Measurements from ENCODE around the gene C14orf132. TPM values are rescaled to one million over a fixed set of nuclear protein-coding genes. Genes with fewer than 3 reads are reported as not detected.

Gene C14orf132
- total and polyA plus RNA-seq, 3 donors from 2014 or later, result 1.4 to 8.4 (median 2.5) TPM

DNA sequence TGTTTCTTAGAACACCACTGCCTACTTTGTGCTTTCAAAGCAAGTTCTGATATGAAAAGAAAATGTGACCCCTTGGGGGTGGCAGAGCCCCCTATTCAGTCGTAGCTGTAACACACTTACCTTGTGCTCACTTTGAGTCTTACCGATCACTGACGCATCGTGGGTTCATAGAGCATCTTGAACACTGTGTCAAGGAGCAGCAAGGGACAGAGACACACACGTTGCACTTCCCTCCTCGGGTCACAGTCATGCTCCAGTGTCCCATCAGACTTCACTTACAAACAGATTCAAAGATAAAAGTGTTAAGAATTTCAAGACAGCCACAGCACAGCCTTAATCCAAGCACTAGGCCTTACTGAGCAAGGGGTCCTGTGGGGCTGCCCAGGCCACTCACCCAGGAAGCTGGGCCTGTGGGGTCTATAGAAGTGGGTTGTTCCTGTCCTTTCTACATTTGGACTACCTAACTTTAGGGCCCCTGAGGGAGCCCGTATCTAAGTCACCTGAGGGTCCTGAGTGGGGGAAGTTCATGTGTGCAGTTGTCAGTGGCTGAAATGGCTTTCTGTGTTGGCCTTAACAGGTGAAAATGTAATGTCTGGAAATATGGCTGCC lies 90.1 kb downstream of the C14orf132 start:
- WGBS, 2 donors, result 90 to 93% methylated on average over 7 of the region's 7 CpGs
- H3K27me3 ChIP-seq, result no peaks in the 10 kb centered on the region
- H3K4me1 ChIP-seq, result no peaks in the 10 kb centered on the region
- no peak overlapping the region for H3K4me3 ChIP-seq
- H3K9me3 ChIP-seq, result no peaks in the 10 kb centered on the region
- no peaks in the 10 kb centered on the region for H3K36me3 ChIP-seq (ENCODE audit: low read depth, missing control alignments)
- H3K27ac ChIP-seq, result no peak overlapping the region
- DNase-seq, result no peak
- intact Hi-C loops (cut with DNase I; ENCODE audit: low total_unique reads), result no loop called here
- no peak for TF ChIP-seq CTCF (IDR thresholded peaks at IDR 0.05)

DNA sequence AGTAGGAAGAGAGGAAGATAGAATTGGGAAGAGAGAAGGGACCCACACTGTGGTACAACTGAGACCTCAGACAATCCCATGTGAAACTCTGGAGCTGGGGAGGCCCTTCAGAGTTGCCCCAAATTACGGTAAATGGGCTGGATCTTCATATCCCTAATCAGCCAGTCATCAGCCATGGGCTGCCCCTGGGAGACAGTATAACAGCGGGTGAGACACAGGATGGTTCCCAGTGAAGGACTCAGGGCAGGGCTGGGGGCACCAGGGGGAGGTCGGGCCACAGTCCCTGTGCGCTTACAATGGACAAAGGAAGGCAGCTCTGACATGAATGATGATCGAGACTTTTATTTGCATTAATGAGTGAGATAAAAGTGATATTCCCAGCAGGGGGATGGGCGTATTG lies 91.2 kb downstream of the C14orf132 start:
- Histone ChIP-seq H3K4me3 (no peak overlapping the region), H3K4me1 (no peaks in the 10 kb centered on the region), H3K27me3 (no peaks in the 10 kb centered on the region), H3K36me3 (ENCODE audit: low read depth, missing control alignments) (no peaks in the 10 kb centered on the region), H3K27ac (no peak overlapping the region), H3K9me3 (no peaks in the 10 kb centered on the region)
- WGBS, 2 donors, result 92% methylated on average over 6 of the region's 6 CpGs
- no peak for TF ChIP-seq CTCF (IDR thresholded peaks at IDR 0.05)
- TF ChIP-seq POLR2A (IDR thresholded peaks at IDR 0.05), result no peak
- DNase-seq, result no peak
- intact Hi-C loops (cut with DNase I; ENCODE audit: low total_unique reads), result no loop called here

DNA sequence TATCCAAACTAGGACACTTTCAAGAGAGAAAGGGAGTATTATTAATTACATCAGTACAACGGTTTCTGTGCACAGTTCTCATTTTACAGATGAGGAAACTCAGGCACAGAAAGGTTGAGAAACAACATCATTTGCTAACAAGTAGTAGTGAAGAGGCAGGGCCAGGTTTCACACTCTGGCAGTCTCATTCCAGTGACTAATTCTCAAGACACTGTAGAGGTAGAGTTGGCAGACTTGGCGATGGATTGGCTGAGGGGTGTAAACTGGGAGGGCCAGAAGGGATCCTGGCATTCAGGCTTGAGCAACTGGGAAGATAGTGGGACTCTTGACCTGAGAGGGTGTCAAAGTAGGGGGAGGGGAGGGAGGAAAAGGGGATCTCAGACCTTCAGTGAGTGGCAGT lies 91.7 kb downstream of the C14orf132 start:
- no peaks in the 10 kb centered on the region for H3K4me1 ChIP-seq
- H3K4me3 ChIP-seq, result no peak overlapping the region
- H3K9me3 ChIP-seq, result no peaks in the 10 kb centered on the region
- no peaks in the 10 kb centered on the region for H3K36me3 ChIP-seq (ENCODE audit: low read depth, missing control alignments)
- DNase-seq, result no peak
- TF ChIP-seq POLR2A (IDR thresholded peaks at IDR 0.05) (no peak), CTCF (IDR thresholded peaks at IDR 0.05) (no peak)
- H3K27me3 ChIP-seq, result no peaks in the 10 kb centered on the region
- intact Hi-C loops (cut with DNase I; ENCODE audit: low total_unique reads), result no loop called here
- WGBS, 2 donors, result 75 to 86% methylated on average over 2 of the region's 2 CpGs
- H3K27ac ChIP-seq, result no peak overlapping the region

GRCh38 chr14:96131836-96132235 lies 92.7 kb downstream of the C14orf132 start:
- H3K36me3 ChIP-seq (ENCODE audit: low read depth, missing control alignments), result no peaks in the 10 kb centered on the region
- intact Hi-C loops (cut with DNase I; ENCODE audit: low total_unique reads), result no loop called here
- no peak for DNase-seq

More at GRCh38 chr14:96131836-96132235, 92.7 kb downstream of the C14orf132 start:
- Histone ChIP-seq H3K27ac (no peak overlapping the region), H3K4me3 (no peak overlapping the region), H3K4me1 (no peaks in the 10 kb centered on the region), H3K9me3 (no peaks in the 10 kb centered on the region), H3K27me3 (no peaks in the 10 kb centered on the region)
- WGBS, 2 donors, result 54 to 72% methylated on average over 4 of the region's 4 CpGs
- TF ChIP-seq POLR2A (IDR thresholded peaks at IDR 0.05) (no peak), CTCF (IDR thresholded peaks at IDR 0.05) (no peak)

Measured in testis (tissue), 3 donors.